ENCODE results near the gene GYS2.
"Not testable (repeated sequence)": the region's sequence is repeated elsewhere in the genome, so short reads cannot be mapped to it uniquely, and the experiment has no call there.

GYS2 gene

GRCh38 chr12:21599143-21599999 lies 5.3 kb downstream of the GYS2 start:
- FAIRE-seq: no peak

GRCh38 chr12:21598651-21599050 lies 6.0 kb downstream of the GYS2 start:
- FAIRE-seq: no peak

- not testable (repeated sequence) for FAIRE-seq
Measured at GRCh38 chr12:21595356-21595755, 9.3 kb downstream of the GYS2 start.

- no peak for FAIRE-seq
Measured at GRCh38 chr12:21585485-21585884, 19.2 kb downstream of the GYS2 start.

- not testable (repeated sequence) for FAIRE-seq
Measured at GRCh38 chr12:21584403-21585182, 20.1 kb downstream of the GYS2 start.

GRCh38 chr12:21583587-21583986 lies 21.1 kb downstream of the GYS2 start:
- no peak for FAIRE-seq

GRCh38 chr12:21580748-21581516 lies 23.7 kb downstream of the GYS2 start:
- FAIRE-seq: no peak

- FAIRE-seq: no peak
Measured at GRCh38 chr12:21577516-21577915, 27.1 kb downstream of the GYS2 start.

- FAIRE-seq: no peak
Measured at GRCh38 chr12:21576431-21576830, 28.2 kb downstream of the GYS2 start.

- no peak for FAIRE-seq
Measured at GRCh38 chr12:21573733-21574358, 30.8 kb downstream of the GYS2 start.

GRCh38 chr12:21571046-21571445 lies 33.6 kb downstream of the GYS2 start:
- FAIRE-seq: no peak

- FAIRE-seq: no peak
Measured at GRCh38 chr12:21568115-21568514, 36.5 kb downstream of the GYS2 start.

GRCh38 chr12:21566907-21567394 lies 37.7 kb downstream of the GYS2 start:
- no peak for FAIRE-seq

- no peak for FAIRE-seq
Measured at GRCh38 chr12:21566223-21566906, 38.3 kb downstream of the GYS2 start.

GRCh38 chr12:21562859-21563258 lies 41.8 kb downstream of the GYS2 start:
- no peak for FAIRE-seq

- FAIRE-seq: no peak
Measured at GRCh38 chr12:21561158-21561557, 43.5 kb downstream of the GYS2 start.

GRCh38 chr12:21559855-21560569 lies 44.6 kb downstream of the GYS2 start:
- no peak for FAIRE-seq

- no peak for FAIRE-seq
Measured at GRCh38 chr12:21558100-21558679, 46.5 kb downstream of the GYS2 start.

- FAIRE-seq: no peak
Measured at GRCh38 chr12:21553329-21553675, 51.3 kb downstream of the GYS2 start.

- no peak for FAIRE-seq
Measured at GRCh38 chr12:21552635-21553328, 51.9 kb downstream of the GYS2 start.

Measured in islet of Langerhans (tissue), 1 donor.